NT2/D1 (cell line): ENCODE results near the gene RNF14.

Experiments
- SUZ12 ChIP-seq: IDR thresholded peaks from 2 replicates; pipeline ENCODE4 v1.6.1; 2011; ENCODE audit not compliant: insufficient read length, insufficient read depth; ENCODE audit errors: extremely low read depth
- YY1 ChIP-seq: IDR thresholded peaks from 2 replicates; pipeline ENCODE4 v1.6.1; 2011; ENCODE audit not compliant: insufficient read length, insufficient read depth
- ZNF274 ChIP-seq: IDR thresholded peaks from 2 replicates; pipeline ENCODE4 v1.6.1; 2011; ENCODE audit warnings: mild to moderate bottlenecking, low read depth, low read length

GRCh38 chr5:142025637-142026036 is 56.7 kb downstream of the RNF14 start:
- TF ChIP-seq YY1 (no peak), ZNF274 (no peak), SUZ12 (no peak)
